GM21825 (cell line): ENCODE measurements around the gene RGS7BP.

ENCODE experiments used
- ATAC-seq: cut with Tn5 transposase; IDR thresholded peaks from one replicate; pipeline ENCODE4 v1.9.1; 2021; ENCODE audit warnings: mild to moderate bottlenecking, moderate library complexity; ENCODE audit not compliant: unreplicated experiment

RGS7BP gene

DNA sequence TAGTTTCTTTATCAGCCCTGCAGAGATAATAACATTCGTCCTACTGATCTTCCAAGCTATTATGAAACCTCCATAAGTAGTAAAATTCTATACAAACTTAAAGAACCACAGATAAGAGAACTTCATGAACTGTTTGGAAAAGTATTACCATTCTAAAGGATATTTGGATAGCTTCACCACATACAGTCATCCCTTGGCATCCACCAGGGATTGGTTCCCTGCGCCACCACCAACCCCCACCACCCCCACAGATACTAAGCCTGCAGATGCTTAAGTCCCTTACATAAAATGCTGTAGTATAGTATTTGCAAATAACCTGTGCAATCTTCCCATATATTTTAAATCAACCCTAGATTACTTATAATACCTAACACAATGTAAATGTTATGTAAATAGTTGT is 123.1 kb downstream of the RGS7BP start:
- no peak for ATAC-seq

DNA sequence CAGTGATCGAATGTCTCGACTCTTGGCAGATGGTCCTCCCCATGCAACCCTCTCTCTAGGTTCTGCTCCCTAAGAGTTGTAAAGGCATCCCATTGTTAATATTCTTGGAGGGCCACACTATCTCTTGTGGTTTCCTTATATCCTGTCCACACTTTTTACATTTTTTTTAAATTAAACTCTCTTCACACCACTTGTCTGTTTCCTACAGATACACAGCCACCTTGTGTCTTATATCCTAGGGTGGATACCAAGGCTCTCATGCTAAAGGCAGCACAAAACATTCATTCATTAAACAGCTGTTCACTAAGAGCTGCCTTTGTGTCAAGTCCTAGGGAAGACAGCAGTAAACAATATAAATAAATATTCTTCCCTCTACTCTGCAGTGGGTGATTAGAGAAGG is 124.0 kb downstream of the RGS7BP start:
- ATAC-seq, result no peak

DNA sequence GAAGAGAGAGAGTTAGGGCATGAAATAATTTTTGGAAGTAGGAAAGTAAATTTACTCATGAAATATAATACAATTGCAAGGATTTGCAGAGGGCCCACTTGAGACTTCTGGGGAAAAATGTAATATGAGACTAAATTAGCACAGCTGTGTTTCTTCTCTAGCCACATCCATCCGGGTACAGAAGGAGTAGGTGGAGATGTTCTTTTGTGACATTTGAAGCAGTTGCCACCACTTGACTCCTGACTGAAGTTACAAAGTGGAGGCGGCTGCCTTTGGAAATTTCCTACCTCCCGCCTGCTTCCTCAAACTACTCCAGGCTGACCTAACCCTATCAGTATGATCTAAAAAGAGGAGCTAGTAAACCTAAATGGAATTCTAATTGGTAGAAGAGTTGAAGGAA is 126.4 kb downstream of the RGS7BP start:
- ATAC-seq, result no peak

DNA sequence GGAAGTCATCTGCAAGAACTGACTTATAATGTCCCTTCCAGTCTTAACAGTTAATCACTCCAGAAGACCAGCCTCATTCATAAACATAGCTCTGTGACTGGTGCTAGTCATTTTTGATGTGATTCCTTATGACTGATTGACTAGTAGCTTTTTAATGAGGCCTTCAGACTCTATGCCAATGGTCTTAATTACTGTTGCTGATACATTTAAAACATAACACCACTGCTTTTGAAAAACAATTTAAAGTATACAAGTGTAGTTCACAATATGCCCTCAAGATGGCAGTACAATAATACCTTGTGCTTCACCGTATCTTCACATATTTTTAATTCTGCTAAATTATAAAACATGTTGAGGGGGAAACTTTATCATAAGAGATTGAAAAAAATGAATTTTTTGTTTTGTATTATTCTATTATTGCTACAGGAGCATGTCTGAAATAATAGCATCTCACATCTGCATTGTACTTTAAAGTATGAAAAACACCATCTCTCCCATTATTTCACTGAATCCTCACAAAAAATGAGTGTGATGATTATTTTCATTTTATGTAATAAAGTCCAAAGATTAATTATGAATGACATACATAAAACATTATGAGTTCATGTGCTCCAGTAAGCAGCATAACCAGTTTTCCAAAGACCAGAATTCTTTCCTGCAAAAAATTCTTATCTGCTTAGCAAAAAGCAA is 129.3 kb downstream of the RGS7BP start:
- ATAC-seq, result no peak

DNA sequence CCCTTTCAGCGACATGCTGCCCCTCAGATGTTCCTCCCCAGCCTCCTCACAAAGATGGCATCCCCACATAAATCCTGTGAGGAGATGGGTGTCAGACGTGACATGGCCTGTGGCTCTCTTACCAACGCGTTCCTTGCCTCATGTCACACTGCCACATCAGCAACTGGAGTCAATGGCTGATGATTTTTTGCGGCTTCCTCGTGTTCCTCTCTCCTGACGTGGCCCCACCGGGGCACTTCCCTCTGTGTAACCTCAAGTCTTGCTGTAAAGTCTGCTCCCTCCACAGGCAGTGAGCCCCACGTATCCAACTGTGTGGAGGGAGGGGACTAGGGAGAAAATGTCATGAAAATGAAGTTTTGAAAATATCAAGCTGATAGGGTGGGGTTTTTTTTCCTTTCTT is 131.3 kb downstream of the RGS7BP start:
- no peak for ATAC-seq

DNA sequence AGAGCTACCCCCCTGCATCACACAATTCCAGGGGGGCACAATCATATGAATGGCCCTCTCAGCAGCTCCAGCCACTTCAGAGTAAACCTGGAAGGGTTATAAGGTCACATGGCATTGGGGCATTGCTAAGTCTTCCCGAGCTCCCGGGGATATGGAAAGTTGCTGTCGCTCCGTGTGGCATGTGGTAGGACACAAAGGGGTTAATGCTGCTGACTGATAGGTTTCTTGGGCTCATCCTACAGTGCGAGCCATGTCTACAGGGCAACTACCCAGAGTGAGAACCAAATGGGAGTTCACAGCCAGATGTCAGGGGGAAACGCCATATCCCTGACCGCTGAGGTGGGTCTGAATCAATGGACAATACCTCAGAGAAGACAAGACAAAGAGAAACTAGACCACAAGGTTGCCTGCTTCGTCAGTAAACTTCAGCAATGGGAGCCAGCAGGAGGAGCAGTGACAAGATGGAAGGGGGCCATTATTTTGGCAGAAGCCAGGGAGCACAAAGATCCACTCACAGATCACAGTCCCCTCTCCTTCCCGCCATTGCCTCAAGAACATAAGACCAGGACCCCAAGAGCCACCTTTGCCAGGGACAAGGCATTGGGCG is 132.1 kb downstream of the RGS7BP start:
- ATAC-seq, result no peak

DNA sequence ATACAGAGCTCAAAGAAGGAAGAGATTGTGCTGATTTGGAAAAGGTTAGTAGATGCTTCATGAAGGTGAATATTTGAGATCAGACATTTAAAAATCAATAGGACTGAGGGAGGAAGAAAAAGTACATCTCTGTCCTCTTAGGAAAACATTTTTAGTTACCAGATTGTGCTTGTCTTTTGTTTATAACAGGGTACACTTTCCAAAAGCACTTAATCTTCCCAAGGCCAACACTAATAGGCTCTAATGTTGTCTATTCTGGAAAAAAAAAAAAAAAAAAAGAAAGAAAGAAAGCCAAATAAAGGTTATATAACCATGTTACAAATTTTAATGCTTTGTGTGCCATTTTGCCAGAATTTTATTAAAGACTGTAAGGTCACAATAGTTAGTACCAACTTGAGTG is 139.0 kb downstream of the RGS7BP start:
- ATAC-seq, result no peak

DNA sequence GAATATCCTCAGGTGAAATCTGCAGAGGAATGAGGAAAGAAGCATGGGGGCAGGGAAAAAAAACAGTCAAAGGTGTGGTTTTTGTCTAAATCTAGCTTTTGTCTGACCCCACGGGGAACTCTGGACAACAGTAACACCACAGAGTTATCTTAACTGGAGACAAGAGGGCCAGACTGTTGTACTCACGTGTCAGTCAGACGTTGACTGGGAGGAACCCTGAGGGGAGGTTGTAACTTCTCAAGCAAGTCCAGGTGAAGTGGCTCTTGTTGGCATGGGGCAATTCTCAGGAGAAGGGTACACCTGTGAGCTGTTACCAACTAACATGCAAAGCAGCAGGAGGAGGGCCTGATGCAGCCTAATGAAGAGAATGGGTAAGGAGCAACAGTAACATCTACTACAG is 140.4 kb downstream of the RGS7BP start:
- no peak for ATAC-seq

DNA sequence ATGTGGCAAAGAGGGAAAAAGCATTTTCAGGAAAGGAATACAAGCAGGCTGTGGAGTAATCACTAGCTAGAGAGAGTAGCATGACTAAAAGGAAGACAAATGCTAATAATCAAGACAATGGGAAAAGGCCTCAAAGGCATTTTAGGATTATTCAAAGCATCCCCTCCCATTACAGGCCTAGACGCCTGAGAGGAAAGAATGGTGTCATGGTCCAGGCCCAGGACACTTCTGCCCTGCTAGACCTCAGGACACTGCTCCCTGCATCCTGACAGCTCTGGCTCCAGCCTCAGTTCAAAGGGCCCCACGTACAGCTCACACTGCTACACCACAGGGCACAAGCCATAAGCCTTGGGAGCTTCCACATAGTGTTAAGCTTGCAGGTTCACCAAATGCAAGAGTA is 143.7 kb downstream of the RGS7BP start:
- ATAC-seq, result no peak

DNA sequence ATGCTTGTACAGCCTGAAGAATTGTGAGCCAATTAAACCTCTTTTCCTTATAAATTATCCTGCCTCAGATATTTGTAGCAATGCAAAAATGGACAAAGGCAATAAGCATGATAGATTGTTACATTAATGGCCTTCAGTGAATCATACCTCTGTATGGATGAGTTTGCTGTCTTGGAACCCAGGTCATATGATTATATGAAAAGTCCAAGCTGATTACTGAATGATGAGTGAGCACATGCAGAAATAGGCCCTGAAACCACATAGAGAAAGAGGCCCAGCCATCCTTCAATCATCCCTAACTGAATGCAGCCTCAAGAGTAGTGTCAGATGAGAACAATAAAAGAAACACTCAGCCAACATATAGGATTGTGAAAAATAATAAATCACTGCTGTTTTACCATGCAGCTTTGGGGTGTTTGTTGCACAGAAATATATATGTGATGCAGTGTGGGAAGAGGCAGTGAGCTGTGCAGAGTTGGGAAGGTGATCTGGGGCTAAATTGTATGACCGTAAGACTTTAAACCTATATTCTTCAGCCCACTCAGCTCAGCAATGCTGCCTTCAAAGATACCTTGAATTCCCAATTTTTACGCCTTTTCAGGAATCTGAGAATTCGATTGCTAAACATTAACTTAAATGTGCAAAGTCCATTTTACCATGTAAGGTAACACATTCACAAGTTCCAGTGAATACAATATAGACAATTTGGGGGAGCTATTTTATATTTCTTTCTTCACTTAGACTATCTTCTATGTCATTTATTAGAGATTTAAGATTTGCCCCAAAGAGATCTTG is 148.1 kb downstream of the RGS7BP start:
- no peak for ATAC-seq

DNA sequence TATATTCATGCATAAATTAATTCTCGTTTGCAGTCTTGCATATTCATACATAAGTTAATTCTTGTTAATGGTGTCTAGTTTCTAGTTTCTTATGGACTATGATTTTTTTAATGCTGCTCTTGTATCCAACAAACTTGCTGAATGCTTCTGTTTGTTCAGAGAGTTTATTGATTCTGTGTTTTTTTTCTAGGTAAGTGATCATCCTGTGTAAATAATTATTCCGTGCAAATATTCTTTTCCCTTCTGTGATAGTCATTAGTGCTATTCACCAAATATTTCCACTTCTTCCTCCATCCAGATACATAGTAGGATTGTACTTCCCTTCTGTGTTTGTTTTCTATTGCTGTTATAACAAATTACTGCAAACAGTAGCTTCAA is 148.7 kb downstream of the RGS7BP start:
- ATAC-seq, result no peak

DNA sequence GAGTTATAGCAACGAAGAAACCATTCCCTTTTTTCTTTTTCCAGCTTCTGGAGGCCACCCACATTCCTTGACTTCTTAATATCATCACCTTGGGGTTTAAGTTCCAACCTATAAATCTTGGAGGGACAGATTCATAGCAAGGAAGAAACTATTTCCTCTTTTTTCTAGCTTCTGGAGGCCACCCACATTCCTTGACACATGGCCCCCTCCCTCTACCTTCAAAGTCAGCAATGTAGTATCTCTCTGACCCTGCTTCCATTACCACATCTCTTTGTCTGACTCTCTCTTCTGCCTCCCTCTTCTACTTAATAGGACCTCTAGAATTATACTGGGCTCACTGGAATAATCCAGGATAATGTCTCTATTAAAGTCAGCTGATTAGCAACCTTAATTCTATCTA is 149.8 kb downstream of the RGS7BP start:
- no peak for ATAC-seq

DNA sequence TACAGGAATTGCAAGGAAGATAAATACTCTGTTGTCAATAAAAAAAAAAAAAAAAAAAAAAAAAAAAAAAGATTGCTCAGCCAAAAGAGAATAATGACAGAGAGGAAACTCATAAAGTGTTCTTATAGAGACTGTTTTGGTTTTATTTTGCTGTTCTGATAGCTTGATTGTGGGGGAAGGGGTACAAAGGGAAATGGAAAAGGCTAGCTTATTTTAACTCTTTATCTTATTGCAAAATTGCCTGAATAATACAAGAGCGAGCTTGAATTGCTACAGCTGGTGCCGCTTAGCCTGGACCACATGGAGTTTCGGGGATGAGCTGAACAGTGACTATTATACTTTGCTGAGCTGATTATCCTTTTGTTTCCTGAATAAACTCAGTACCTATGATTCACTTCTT is 153.5 kb downstream of the RGS7BP start:
- no peak for ATAC-seq
